SU-DHL-6 (cell line): ENCODE data around the gene QSOX2.

ENCODE experiments used
- H2AFZ ChIP-seq: fragments of 200-600 bp; sonication (generic); 2 replicates; pipeline ENCODE4 v1.6.1; 2014; ENCODE audit warnings: low read depth, mild to moderate bottlenecking, moderate library complexity, mixed read lengths, antibody characterized with exemption, low read length; ENCODE audit not compliant: severe bottlenecking
- H3F3A ChIP-seq: fragments of 200-600 bp; shearing (Covaris generic); 2 replicates; pipeline ENCODE4 v1.6.0; 2016; ENCODE audit warnings: antibody characterized with exemption, mild to moderate bottlenecking; ENCODE audit not compliant: insufficient read depth
- H3K27ac ChIP-seq: fragments of 200-600 bp; sonication (generic); 2 replicates; pipeline ENCODE4 v1.5.1; 2016; ENCODE audit warnings: low read depth, mild to moderate bottlenecking, low read length, moderate library complexity, mixed read lengths
- H3K27me3 ChIP-seq: fragments of 200-600 bp; sonication (generic), shearing (Covaris generic); 2 replicates; pipeline ENCODE4 v1.6.0; 2014; ENCODE audit warnings: mild to moderate bottlenecking, low read length
- H3K36me3 ChIP-seq: fragments of 200-600 bp; sonication (generic); 2 replicates; pipeline ENCODE4 v1.6.1; 2014; ENCODE audit warnings: mild to moderate bottlenecking, low read length, mixed read lengths
- H3K4me2 ChIP-seq: fragments of 300-600, 200-600 bp; shearing (Covaris generic), sonication (generic); 2 replicates; pipeline ENCODE4 v1.6.0; 2014; ENCODE audit warnings: low read length, low read depth, mild to moderate bottlenecking; ENCODE audit not compliant: poor library complexity, severe bottlenecking
- H3K4me3 ChIP-seq: fragments of 200-600 bp; sonication (generic); 2 replicates; pipeline ENCODE4 v1.5.1; 2014; ENCODE audit warnings: antibody characterized with exemption, low read length, mild to moderate bottlenecking, mixed read lengths; ENCODE audit not compliant: insufficient read depth, poor library complexity, severe bottlenecking
- H3K79me2 ChIP-seq: fragments of 200-600 bp; sonication (generic); 2 replicates; pipeline ENCODE4 v1.6.1; 2014; ENCODE audit warnings: mild to moderate bottlenecking, low read length, moderate library complexity; ENCODE audit not compliant: insufficient read depth
- H3K9ac ChIP-seq: fragments of 200-600 bp; sonication (generic); 2 replicates; pipeline ENCODE4 v1.7.0; 2014; ENCODE audit warnings: mild to moderate bottlenecking, low read length
- H3K9me2 ChIP-seq: fragments of 200-600 bp; sonication (generic); replicated peaks from 2 replicates; pipeline ENCODE4 v1.6.1; 2014; ENCODE audit warnings: low read length; ENCODE audit not compliant: insufficient read depth
- H3K9me3 ChIP-seq: fragments of 200-600 bp; sonication (generic); 2 replicates; pipeline ENCODE4 v1.6.1; 2014; ENCODE audit warnings: low read length, mixed read lengths; ENCODE audit not compliant: insufficient read depth
- H4K20me1 ChIP-seq: fragments of 200-600 bp; sonication (generic); 2 replicates; pipeline ENCODE4 v1.6.1; 2014; ENCODE audit warnings: low read depth, mild to moderate bottlenecking, antibody characterized with exemption, low read length, moderate library complexity, mixed read lengths
- CTCF ChIP-seq: fragments of 200-600 bp; sonication (generic); IDR thresholded peaks from one replicate; pipeline ENCODE4 v1.5.1; 2017; ENCODE audit warnings: antibody characterized with exemption, mild to moderate bottlenecking, low read length, moderate library complexity; ENCODE audit not compliant: insufficient read depth, poor library complexity, severe bottlenecking
- EZH2phosphoT487 ChIP-seq: fragments of 200-600 bp; sonication (generic), shearing (Covaris generic); conservative IDR thresholded peaks from 2 replicates; pipeline ENCODE4 v1.6.1; 2018; ENCODE audit warnings: mild to moderate bottlenecking, antibody characterized with exemption, low read length, moderate library complexity, mixed read lengths

QSOX2 gene

DNA sequence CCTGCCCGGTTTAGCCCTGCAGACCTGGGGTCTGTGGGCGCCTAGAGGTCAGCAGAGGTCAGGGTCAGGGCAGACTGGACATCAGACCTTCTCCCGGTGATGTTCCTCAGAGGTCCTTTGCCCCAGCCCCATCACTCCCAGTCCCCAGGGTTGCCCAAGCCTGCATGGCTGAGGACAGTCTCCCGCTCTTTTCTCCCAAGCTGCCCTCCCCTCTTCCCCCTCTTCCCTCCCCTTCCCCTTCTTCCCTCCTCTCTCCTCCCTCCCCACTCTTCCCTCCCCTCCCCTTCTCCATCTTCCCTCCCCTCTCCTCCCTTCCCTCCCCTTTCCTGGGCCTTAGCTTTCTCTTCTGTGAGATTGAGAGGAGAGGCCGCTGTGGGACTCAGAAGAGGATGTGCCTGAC lies 51.1 kb downstream of the QSOX2 start:
- no peak overlapping the region for H3K4me2 ChIP-seq
- no peak overlapping the region for H3K4me3 ChIP-seq

GRCh38 chr9:136193891-136194279 lies 51.7 kb downstream of the QSOX2 start:
- Histone ChIP-seq H3K79me2 (no peaks in the 10 kb centered on the region), H4K20me1 (no peaks in the 10 kb centered on the region), H3F3A (no peaks in the 10 kb centered on the region), H3K4me3 (no peak overlapping the region), H3K9ac (no peak overlapping the region), H3K36me3 (no peaks in the 10 kb centered on the region), H2AFZ (no peak overlapping the region), H3K4me2 (no peak overlapping the region), H3K27me3 (no peaks in the 10 kb centered on the region), H3K9me2 (no peaks in the 10 kb centered on the region), H3K27ac (no peak overlapping the region), H3K9me3 (no peaks in the 10 kb centered on the region)
- TF ChIP-seq CTCF (no peak), EZH2phosphoT487 (no peak)

More for the DNA sequence above, 51.1 kb downstream of the QSOX2 start:
- Histone ChIP-seq H3K79me2 (no peaks in the 10 kb centered on the region), H3K36me3 (no peaks in the 10 kb centered on the region), H3K9ac (no peak overlapping the region), H3F3A (no peaks in the 10 kb centered on the region), H3K27me3 (no peaks in the 10 kb centered on the region), H2AFZ (no peak overlapping the region), H3K9me2 (no peaks in the 10 kb centered on the region), H4K20me1 (no peaks in the 10 kb centered on the region), H3K27ac (no peak overlapping the region), H3K9me3 (no peaks in the 10 kb centered on the region)
- no peak for TF ChIP-seq CTCF
- TF ChIP-seq EZH2phosphoT487: no peak

GRCh38 chr9:136193127-136193890 lies 52.3 kb downstream of the QSOX2 start:
- no peaks in the 10 kb centered on the region for H3F3A ChIP-seq
- no peaks in the 10 kb centered on the region for H4K20me1 ChIP-seq
- no peaks in the 10 kb centered on the region for H3K36me3 ChIP-seq
- no peaks in the 10 kb centered on the region for H3K79me2 ChIP-seq
- H2AFZ ChIP-seq: no peak overlapping the region
- H3K4me3 ChIP-seq: no peak overlapping the region
- TF ChIP-seq EZH2phosphoT487 (no peak), CTCF (no peak)
- no peaks in the 10 kb centered on the region for H3K9me2 ChIP-seq
- no peaks in the 10 kb centered on the region for H3K9me3 ChIP-seq
- H3K9ac ChIP-seq: no peak overlapping the region
- H3K27ac ChIP-seq: no peak overlapping the region
- H3K4me2 ChIP-seq: no peak overlapping the region
- no peaks in the 10 kb centered on the region for H3K27me3 ChIP-seq
